NCI-H774 (cell line): ENCODE data around the gene AP1S2.
"Not testable (repeated sequence)": the region's sequence is repeated elsewhere in the genome, so short reads cannot be mapped to it uniquely, and the experiment has no call there.

Experiments
- DNase-seq: peaks from one replicate; lab custom pipeline; 2025; lab: John Stamatoyannopoulos, UW

Gene AP1S2

GRCh38 chrX:15855568-15856221, 1.1 kb upstream of the AP1S2 start:
- no peak for DNase-seq

- DNase-seq, result no peak
These were observed 445 bp downstream of the AP1S2 start for GRCh38 chrX:15854080-15854655.

- DNase-seq, result no peak
These were observed 980 bp downstream of the AP1S2 start for GRCh38 chrX:15853586-15854079.

GRCh38 chrX:15849555-15849954, 5.1 kb downstream of the AP1S2 start:
- no peak for DNase-seq

GRCh38 chrX:15848576-15848975, 6.0 kb downstream of the AP1S2 start:
- no peak for DNase-seq

GRCh38 chrX:15843960-15844359, 10.7 kb downstream of the AP1S2 start:
- DNase-seq, result no peak

- DNase-seq, result no peak
These were observed 12.6 kb downstream of the AP1S2 start for GRCh38 chrX:15841853-15842516.

GRCh38 chrX:15838017-15838416, 16.6 kb downstream of the AP1S2 start:
- DNase-seq, result no peak

- DNase-seq, result no peak
These were observed 19.6 kb downstream of the AP1S2 start for GRCh38 chrX:15834827-15835595.

GRCh38 chrX:15834053-15834452, 20.6 kb downstream of the AP1S2 start:
- no peak for DNase-seq

GRCh38 chrX:15831347-15831746, 23.3 kb downstream of the AP1S2 start:
- DNase-seq, result not testable (repeated sequence)

- no peak for DNase-seq
These were observed 25.4 kb downstream of the AP1S2 start for GRCh38 chrX:15829217-15829616.

GRCh38 chrX:15825936-15826335, 28.7 kb downstream of the AP1S2 start:
- no peak for DNase-seq

GRCh38 chrX:15822922-15823321, 31.7 kb downstream of the AP1S2 start:
- DNase-seq, result no peak

- no peak for DNase-seq
These were observed 34.2 kb downstream of the AP1S2 start for GRCh38 chrX:15820106-15821073.

GRCh38 chrX:15816886-15817285, 37.7 kb downstream of the AP1S2 start:
- no peak for DNase-seq

GRCh38 chrX:15816438-15816809, 38.2 kb downstream of the AP1S2 start:
- no peak for DNase-seq

GRCh38 chrX:15815779-15816437, 38.7 kb downstream of the AP1S2 start:
- no peak for DNase-seq

GRCh38 chrX:15814771-15815365, 39.7 kb downstream of the AP1S2 start:
- DNase-seq, result no peak

GRCh38 chrX:15813416-15813815, 41.2 kb downstream of the AP1S2 start:
- no peak for DNase-seq
